ENCODE results near the gene ACVRL1.

ACVRL1 gene

DNA sequence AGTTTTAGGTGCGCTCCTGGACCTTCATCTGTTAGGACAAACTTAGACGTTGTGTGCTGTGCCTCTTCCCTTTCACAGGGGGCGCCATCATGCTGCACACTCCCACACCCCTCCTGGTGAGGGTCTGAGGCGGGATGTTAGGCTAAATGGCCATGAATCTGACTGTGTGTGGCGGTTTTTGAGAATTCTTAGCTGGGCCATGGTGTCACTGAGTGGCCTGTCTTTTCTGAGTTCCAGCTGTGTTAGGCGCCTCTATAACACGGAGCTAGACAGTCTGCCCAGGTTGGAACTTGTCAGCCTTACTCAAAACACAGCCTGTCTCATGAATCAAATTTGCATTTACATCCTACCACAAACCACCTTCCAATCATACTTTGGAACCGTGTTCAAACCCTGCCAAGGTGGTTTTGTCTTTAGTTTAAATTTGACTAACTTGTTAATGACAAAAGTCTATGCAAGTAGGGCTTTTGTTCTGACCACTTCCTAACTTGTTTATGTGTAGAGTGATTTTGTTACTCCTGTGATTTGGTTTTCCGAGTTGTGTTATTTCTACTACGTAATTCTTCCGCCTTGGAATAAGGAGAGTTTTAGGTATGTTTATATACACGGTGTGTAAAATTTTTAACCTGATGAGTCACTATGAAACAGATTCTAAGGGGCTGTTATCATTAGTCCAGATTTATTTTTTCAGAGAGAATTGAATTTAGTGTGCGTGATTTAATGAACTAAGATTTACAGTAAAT is 63.8 kb downstream of the ACVRL1 start:
- H3K4ac ChIP-seq (ENCODE audit: low read depth, low read length): no peak overlapping the region
- no peak overlapping the region for H3K4me3 ChIP-seq (ENCODE audit: low read length)
- H3K27me3 ChIP-seq (ENCODE audit: insufficient read depth, low read length, poor library complexity): no peaks in the 10 kb centered on the region
- H3K79me1 ChIP-seq (ENCODE audit: low read length): peaks cover 15% of the 10 kb centered on the region
- DNase-seq: peak; percentile 81
- no peaks in the 10 kb centered on the region for H3K36me3 ChIP-seq (ENCODE audit: control insufficient read depth, insufficient read depth, low read length)
- no peak overlapping the region for H4K5ac ChIP-seq (ENCODE audit: low read length)
- H2BK15ac ChIP-seq (replicated peaks; ENCODE audit: low read depth): no peak overlapping the region
- H3K27ac ChIP-seq (ENCODE audit: low read depth, low read length): no peak overlapping the region
- H3K23ac ChIP-seq (ENCODE audit: low read length): no peak overlapping the region
- peak overlapping the region; percentile 25 for H3K56ac ChIP-seq (ENCODE audit: low read length)
- no peak overlapping the region for H2BK5ac ChIP-seq (ENCODE audit: low read length)
- peaks cover 34% of the 10 kb centered on the region for H3K4me1 ChIP-seq (ENCODE audit: control insufficient read depth, low read depth, low read length)
- no peak overlapping the region for H4K8ac ChIP-seq (ENCODE audit: low read depth, low read length)
- peaks cover 1% of the 10 kb centered on the region for H3K79me2 ChIP-seq (ENCODE audit: control insufficient read depth, insufficient read depth, low read length)
- no peak overlapping the region for H2AK5ac ChIP-seq (ENCODE audit: low read length)
- H3K4me2 ChIP-seq (ENCODE audit: low read length): no peak overlapping the region
- H3K18ac ChIP-seq (ENCODE audit: low read length): no peak overlapping the region
- H2BK120ac ChIP-seq (ENCODE audit: low read depth, low read length): no peak overlapping the region
- no peak overlapping the region for H3K9ac ChIP-seq (ENCODE audit: low read length)
- 100% methylated on average over 1 of the region's 13 CpGs for WGBS (ENCODE audit: extremely low coverage, insufficient coverage, low lambda C conversion rate)

DNA sequence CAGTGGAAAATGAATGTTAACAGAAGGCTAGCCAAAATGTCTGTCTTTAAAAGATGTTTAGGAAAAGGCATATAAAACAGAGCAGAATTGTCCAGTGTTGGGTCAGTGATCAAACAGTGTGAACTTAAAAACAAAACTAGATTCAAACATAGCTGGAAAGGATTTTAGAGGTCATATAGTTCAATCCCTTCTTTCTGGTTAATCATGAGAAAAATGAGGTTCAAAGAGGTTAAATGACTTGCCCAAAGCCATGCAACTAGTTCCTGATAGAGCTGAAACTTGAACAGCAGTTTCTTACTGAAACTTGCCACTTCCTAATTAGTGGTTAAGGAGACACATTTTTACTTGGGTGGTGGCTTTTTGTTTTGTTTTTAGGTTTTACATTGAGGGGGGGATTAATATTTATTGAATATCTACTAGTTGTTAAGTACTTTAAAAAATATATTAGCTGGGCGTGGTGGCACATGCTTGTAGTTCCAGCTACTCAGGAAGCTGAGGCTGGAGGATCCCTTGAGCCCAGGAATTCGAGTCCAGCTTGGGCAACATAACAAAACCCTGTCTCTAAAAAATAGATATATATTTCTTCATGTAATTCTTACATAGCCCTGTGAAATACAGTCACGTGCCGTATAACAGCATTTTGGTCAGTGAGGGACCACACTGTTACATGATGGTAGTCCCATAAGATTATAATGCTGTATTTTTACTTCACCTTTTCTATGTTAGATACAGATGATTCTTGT is 64.5 kb downstream of the ACVRL1 start:
- peaks cover 34% of the 10 kb centered on the region for H3K4me1 ChIP-seq (ENCODE audit: control insufficient read depth, low read depth, low read length)
- no peak overlapping the region for H3K9ac ChIP-seq (ENCODE audit: low read length)
- no peak overlapping the region for H3K4me3 ChIP-seq (ENCODE audit: low read length)
- H3K79me2 ChIP-seq (ENCODE audit: control insufficient read depth, insufficient read depth, low read length): peaks cover 1% of the 10 kb centered on the region
- H3K56ac ChIP-seq (ENCODE audit: low read length): no peak overlapping the region
- no peak overlapping the region for H3K23ac ChIP-seq (ENCODE audit: low read length)
- no peak overlapping the region for H3K4ac ChIP-seq (ENCODE audit: low read depth, low read length)
- peaks cover 15% of the 10 kb centered on the region for H3K79me1 ChIP-seq (ENCODE audit: low read length)
- H3K4me2 ChIP-seq (ENCODE audit: low read length): no peak overlapping the region
- H2AK5ac ChIP-seq (ENCODE audit: low read length): no peak overlapping the region
- no peak for DNase-seq
- H3K36me3 ChIP-seq (ENCODE audit: control insufficient read depth, insufficient read depth, low read length): no peaks in the 10 kb centered on the region
- H3K27ac ChIP-seq (ENCODE audit: low read depth, low read length): no peak overlapping the region
- no peak overlapping the region for H2BK120ac ChIP-seq (ENCODE audit: low read depth, low read length)
- no peak overlapping the region for H4K8ac ChIP-seq (ENCODE audit: low read depth, low read length)
- H4K5ac ChIP-seq (ENCODE audit: low read length): no peak overlapping the region
- no peak overlapping the region for H2BK5ac ChIP-seq (ENCODE audit: low read length)
- H2BK15ac ChIP-seq (replicated peaks; ENCODE audit: low read depth): no peak overlapping the region
- WGBS (ENCODE audit: extremely low coverage, insufficient coverage, low lambda C conversion rate): no CpG with 5 or more reads among the region's 4 CpGs
- no peaks in the 10 kb centered on the region for H3K27me3 ChIP-seq (ENCODE audit: insufficient read depth, low read length, poor library complexity)
- H3K18ac ChIP-seq (ENCODE audit: low read length): no peak overlapping the region

DNA sequence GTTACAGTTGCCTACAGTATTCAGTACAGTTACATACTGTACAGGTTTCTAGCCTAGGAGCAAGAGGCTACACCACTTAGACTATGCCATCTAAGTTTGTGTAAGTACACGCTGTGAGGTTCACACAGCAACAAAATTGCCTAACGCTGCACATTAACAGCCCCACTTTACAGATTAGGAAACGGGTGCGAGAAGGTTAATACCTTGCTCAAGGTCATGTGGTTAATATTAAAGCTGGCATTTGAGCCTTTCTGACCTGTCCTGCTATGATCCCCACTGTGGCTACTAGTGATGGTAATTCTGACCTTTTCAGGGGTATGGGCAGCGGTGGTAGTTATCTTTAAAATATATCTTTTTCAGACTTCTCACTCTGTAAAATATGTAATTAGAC is 65.1 kb downstream of the ACVRL1 start:
- Histone ChIP-seq H3K4ac (ENCODE audit: low read depth, low read length) (no peak overlapping the region), H2BK15ac (replicated peaks; ENCODE audit: low read depth) (no peak overlapping the region), H2BK120ac (ENCODE audit: low read depth, low read length) (no peak overlapping the region), H4K8ac (ENCODE audit: low read depth, low read length) (no peak overlapping the region), H3K36me3 (ENCODE audit: control insufficient read depth, insufficient read depth, low read length) (no peaks in the 10 kb centered on the region), H3K4me1 (ENCODE audit: control insufficient read depth, low read depth, low read length) (peaks cover 34% of the 10 kb centered on the region), H2BK5ac (ENCODE audit: low read length) (no peak overlapping the region), H3K9ac (ENCODE audit: low read length) (no peak overlapping the region), H3K27ac (ENCODE audit: low read depth, low read length) (peak overlapping the region; percentile 4), H4K5ac (ENCODE audit: low read length) (no peak overlapping the region), H3K79me1 (ENCODE audit: low read length) (peaks cover 15% of the 10 kb centered on the region), H3K56ac (ENCODE audit: low read length) (no peak overlapping the region), H3K4me3 (ENCODE audit: low read length) (no peak overlapping the region), H3K18ac (ENCODE audit: low read length) (no peak overlapping the region), H3K4me2 (ENCODE audit: low read length) (no peak overlapping the region), H3K79me2 (ENCODE audit: control insufficient read depth, insufficient read depth, low read length) (peaks cover 1% of the 10 kb centered on the region), H3K23ac (ENCODE audit: low read length) (no peak overlapping the region), H3K27me3 (ENCODE audit: insufficient read depth, low read length, poor library complexity) (no peaks in the 10 kb centered on the region), H2AK5ac (ENCODE audit: low read length) (no peak overlapping the region)
- WGBS (ENCODE audit: extremely low coverage, insufficient coverage, low lambda C conversion rate): no CpG with 5 or more reads among the region's 5 CpGs
- DNase-seq: peak; percentile 34

DNA sequence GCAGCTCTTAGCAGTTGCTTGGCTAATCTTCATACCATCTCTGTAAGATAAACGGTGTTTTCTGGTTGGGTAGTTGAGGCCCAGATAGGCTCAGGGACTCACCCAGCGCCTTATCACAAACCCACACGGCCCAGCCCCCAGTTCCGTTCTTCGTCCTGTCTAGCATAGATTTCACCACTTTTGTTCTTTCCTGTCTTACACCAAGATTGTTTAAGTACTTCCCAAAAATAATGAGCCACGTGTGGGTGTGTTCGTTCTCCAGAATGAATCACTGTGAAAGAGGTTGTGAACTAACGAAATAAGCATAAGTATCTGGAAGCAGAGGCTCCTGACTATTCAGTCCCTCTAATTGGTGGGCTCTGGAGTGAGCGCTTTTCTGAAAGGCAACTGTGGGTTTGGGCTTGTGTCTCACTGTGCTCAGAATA is 65.6 kb downstream of the ACVRL1 start:
- H3K27ac ChIP-seq (ENCODE audit: low read depth, low read length): peak overlapping the region; percentile 78
- H3K56ac ChIP-seq (ENCODE audit: low read length): peak overlapping the region; percentile 57
- no peak overlapping the region for H3K18ac ChIP-seq (ENCODE audit: low read length)
- H4K8ac ChIP-seq (ENCODE audit: low read depth, low read length): no peak overlapping the region
- H3K36me3 ChIP-seq (ENCODE audit: control insufficient read depth, insufficient read depth, low read length): peaks cover 1% of the 10 kb centered on the region
- H3K23ac ChIP-seq (ENCODE audit: low read length): no peak overlapping the region
- H2BK120ac ChIP-seq (ENCODE audit: low read depth, low read length): no peak overlapping the region
- H3K4me3 ChIP-seq (ENCODE audit: low read length): no peak overlapping the region
- H3K79me1 ChIP-seq (ENCODE audit: low read length): peaks cover 15% of the 10 kb centered on the region
- no peaks in the 10 kb centered on the region for H3K27me3 ChIP-seq (ENCODE audit: insufficient read depth, low read length, poor library complexity)
- H4K5ac ChIP-seq (ENCODE audit: low read length): no peak overlapping the region
- DNase-seq: peak; percentile 81
- no CpG with 5 or more reads among the region's 9 CpGs for WGBS (ENCODE audit: extremely low coverage, insufficient coverage, low lambda C conversion rate)
- H2AK5ac ChIP-seq (ENCODE audit: low read length): no peak overlapping the region
- peaks cover 34% of the 10 kb centered on the region for H3K4me1 ChIP-seq (ENCODE audit: control insufficient read depth, low read depth, low read length)
- H3K4me2 ChIP-seq (ENCODE audit: low read length): no peak overlapping the region
- H3K9ac ChIP-seq (ENCODE audit: low read length): no peak overlapping the region
- no peak overlapping the region for H2BK15ac ChIP-seq (replicated peaks; ENCODE audit: low read depth)
- no peak overlapping the region for H3K4ac ChIP-seq (ENCODE audit: low read depth, low read length)
- no peak overlapping the region for H2BK5ac ChIP-seq (ENCODE audit: low read length)
- peaks cover 1% of the 10 kb centered on the region for H3K79me2 ChIP-seq (ENCODE audit: control insufficient read depth, insufficient read depth, low read length)

Measured in mesendoderm (in vitro differentiated cells).